HG02610 (cell line): ENCODE results near the gene TTYH2.
A peak's percentile ranks its signal among the peaks of the same experiment; 100 is the strongest.

ENCODE experiments used
- ATAC-seq: cut with Tn5 transposase; IDR thresholded peaks from one replicate; pipeline ENCODE4 v1.9.1; 2021; ENCODE audit warnings: mild to moderate bottlenecking, moderate library complexity; ENCODE audit not compliant: unreplicated experiment

TTYH2 gene

DNA sequence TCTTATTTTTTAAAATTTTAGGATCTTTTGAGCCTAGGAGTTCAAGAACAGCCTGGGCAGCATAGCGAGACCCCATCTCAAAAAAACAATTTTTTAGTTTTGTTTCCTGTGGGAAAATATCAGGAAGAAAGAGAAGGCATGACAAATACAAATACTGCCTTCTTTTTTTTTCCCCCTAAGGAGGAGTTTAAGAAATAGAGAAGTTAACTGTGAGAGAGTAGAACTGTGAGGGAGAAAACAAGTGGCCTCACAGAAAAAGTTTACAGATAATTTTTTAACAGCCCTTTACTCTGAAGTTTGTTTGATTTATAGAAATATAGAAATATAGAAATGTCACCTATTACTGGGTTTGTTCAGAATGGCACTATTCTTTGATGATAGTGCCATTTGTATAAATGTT is 21.1 kb downstream of the TTYH2 start:
- ATAC-seq: no peak

DNA sequence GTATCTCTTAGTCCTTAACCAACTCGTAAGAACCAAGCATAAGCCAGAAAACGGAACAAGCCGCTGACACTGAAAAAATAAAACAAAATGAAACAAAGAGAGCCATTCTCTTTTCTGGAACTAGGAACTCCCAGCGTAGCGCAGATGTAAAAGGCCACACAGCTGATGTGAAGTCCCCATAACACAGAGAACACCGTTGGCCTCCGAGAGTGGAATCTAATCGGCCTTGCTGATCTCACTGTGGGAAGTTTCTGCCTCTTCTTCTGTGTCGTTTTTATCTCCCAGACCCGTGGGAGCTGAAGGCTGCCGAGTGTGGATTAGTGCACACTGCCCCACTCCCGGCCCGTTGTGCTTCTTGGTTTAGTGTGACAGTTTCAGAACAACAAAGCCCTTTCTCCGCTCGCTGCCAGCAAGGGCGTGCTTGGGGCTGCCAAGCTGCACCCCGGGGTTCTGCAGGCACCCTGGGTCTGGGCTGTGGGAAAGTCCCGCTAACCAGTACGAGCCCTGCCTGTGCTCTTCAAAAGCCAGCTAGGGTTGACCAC is 21.7 kb downstream of the TTYH2 start:
- peak; percentile 41 for ATAC-seq

DNA sequence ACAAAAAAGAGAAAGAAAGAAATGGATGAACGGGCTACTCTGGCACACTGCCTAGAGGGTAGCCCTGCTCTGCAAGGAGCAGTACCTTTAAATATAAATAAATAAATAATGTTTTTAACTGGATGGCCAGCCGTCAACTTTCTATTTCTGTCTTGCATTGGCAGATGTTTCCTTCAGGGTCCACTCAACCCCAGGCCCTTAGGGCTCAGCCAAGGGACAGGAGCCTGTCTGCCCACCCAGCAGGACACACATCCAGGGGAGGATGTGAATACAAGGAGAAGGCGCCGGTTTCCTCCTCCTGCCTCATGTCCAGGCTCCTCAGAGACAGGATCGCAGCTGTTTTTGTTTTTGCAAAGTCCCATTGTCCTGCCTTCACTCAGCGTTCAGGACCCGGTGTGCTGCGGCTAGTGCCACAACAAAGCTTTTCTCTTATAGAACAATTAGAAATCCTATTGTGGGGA is 22.6 kb downstream of the TTYH2 start:
- no peak for ATAC-seq

DNA sequence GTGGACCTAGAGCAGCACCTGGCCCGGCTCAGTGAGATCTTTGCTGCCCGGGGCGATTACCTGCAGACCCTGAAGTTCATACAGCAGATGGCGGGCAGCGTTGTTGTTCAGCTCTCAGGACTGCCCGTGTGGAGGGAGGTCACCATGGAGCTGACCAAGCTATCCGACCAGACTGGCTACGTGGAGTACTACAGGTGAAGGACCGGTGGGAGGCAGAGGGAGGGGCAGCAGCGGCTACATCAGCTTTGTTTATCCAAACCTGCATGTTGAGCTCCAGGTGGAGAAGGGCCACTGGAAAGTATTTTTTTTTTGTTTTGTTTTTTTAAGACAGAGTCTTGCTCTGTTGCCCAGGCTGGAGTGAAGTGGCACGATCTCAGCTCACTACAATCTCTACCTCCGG is 23.9 kb downstream of the TTYH2 start:
- no peak for ATAC-seq

DNA sequence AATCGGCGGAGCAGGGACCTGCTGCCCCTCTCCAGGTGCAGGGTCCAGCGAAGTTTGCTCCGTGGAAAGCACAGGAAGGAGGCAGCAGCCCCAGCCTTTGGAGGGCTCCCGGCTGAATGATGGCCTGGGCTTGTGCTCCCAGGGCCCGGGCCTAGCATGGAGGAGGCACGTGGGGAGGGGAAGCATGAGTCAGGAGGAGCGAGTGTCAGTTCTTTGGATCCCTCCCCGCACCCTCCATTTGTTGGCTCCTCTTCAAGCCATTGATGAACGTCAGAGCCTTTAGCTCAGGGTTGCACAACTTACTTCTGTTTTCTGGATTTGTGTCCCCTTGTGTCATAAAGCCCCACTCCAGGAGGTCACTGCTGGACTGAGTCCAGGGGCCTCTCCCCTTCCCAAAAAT is 25.8 kb downstream of the TTYH2 start:
- no peak for ATAC-seq

DNA sequence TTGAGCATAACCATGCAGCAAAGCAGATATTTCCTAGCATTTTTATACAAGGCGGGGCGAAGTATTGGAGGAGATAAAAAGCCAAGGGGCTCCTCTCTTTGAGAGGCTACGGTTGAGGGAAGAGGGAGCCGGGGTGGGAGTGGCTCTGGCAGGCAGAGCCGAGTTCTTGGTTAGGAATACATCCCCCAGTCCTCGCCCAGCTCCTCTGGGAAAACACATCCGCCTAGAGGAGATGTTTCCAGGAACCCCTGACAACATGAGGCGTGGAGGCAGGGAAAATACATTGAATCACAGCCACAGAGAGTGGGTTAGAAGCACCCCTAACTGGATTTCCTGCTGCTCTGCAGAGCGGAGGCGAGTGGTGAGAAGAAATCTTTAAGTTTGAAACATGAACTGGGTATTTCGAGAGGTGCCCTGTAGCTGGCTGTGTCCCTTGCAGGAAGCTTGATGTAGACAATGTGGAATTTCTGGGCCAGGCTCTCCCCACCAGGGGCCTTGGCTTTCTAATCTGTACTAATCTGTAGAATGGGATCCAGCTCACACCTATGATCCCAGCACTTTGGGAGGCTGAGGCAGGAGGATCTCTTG is 27.3 kb downstream of the TTYH2 start:
- no peak for ATAC-seq

DNA sequence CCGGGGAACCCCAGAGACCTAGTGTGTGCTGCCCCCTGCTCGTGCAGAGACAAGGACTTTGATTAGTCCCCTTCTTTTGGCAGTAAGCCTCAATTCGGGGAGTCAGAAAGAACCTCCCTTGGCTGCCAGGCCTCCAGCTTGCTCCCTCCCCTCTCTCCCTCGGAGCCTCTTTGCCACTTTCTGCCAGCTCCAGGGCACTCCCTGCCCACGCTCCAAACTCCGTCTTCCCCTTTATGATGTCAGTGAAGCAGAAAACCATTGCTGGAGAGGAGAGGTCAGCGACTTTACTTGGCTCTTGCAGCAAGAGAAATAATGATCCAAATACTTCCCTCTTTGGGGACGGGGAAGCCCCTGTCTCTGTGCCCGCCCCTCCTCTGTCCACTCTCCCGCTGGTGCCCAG is 28.1 kb downstream of the TTYH2 start:
- no peak for ATAC-seq

DNA sequence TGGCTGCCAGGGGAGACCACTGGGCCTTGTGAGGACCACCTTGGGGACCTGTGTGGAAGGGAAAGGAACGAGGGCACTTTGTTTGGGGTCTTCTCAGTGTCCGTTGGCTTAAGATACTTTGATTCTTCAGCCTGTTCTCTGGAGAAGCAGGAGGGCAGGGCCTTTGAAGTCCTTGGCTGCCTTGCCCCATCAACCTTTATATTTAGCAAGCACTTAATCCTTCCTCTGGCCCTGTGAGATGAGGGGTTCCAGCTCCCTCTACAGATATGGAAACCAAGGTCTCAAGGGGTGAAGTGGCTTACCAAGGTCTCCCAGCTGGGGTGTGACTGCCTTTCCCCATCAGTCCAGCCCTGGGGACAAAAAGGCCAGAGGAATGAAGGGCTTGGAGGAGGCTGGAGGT is 28.5 kb downstream of the TTYH2 start:
- ATAC-seq: no peak

DNA sequence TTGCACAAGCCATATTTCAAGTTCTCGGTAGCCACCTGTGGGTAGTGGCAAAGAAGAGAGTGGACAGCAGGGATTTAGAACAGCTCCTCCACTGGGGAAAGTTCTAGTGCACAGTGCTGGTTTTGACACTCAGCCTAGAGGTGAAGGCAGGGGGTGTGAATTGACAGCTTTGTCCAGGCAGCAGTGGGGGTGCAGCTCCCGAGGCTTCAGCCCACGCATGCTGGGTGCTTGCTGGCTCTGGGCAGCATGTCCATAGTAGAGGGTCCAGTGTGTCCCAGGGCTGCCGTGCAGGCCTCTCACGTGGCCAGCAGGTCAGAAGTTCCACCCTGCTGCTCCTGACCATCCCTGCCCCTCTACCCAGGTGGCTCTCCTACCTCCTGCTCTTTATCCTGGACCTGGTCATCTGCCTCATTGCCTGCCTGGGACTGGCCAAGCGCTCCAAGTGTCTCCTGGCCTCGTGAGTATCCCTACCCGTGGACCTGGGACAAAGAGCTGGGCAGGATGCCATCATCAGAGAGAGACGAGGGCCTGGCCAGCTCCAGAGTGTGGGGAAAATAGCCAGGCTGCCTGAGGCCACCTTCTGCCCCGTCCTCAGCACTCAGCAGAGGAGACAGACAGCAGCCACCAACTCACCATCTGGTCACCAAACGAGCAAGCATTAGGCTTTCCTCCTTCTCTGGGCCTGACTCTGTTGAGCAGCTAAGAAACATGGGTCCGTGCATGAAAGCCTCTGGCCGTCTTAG is 29.8 kb downstream of the TTYH2 start:
- no peak for ATAC-seq

DNA sequence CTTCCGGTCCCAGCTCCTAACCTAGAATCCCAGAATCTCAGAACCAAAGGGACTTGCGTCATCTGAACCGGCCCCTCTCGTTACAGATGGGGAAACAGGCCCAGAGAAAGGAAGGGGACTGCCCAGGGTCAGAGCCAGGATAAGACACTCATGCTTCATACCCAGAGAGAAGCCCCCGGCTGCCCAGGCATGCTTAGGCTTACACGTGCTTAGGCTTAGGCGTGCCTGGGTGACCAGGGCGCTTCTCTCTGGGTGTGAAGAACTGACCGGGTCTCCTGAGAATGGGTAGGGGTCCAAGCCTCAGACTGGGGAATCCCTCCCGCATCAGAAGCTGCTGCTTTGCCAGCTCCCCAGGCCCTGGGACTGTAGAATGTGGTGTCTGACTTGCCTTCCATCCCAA is 30.8 kb downstream of the TTYH2 start:
- no peak for ATAC-seq

DNA sequence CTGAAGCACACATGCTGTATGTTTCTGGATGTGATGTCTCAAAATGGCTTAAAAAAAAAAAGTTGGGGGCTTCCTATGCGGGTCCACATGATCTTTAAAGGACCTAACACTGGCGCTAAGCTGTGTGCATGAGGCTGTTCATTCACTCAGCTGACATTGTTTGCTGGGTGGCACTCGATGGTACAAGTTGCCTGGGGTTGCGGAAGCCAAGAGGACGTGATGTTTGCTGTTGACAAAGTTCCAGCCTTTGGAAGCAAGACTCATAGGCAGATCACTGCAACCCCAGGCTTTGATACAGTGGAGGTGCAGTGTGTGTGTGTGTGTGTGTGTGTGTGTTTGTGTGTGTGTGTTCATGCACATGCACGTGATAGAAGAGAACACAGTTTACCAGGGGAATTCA is 31.2 kb downstream of the TTYH2 start:
- ATAC-seq: no peak

DNA sequence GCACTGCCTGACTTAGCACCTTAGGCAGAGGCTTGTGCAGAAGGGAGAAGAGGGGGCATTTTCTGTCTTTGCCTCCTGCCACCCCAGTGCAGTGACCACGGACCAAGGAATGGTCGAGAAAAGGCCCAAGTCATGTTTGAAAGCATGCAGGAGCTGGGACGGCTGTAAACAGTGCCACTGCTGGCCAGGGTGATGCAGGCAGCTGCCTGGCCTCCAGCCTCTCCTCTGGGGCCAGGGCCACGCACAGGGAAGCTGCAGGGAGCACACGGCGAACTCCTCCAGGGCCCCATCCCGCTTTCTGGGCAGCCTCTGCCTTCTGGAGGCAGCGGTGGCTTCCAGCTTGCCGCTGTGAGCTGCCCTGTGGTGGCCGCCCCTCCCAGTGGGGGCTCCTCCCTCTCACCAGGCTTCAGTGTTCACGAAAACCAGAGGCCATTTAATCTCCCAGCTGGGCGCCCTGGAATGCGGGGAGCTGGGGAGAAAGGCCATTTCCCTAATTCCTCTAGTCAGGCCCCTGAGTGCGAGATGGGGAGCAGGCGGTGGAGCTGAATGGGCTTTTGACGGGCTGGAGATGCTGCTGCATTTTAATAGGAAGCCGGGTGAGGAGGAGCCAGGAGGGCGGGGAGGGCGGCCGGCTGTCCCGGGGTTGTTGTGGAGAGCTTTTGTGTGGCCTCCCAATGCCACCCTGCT is 31.9 kb downstream of the TTYH2 start:
- ATAC-seq: no peak

DNA sequence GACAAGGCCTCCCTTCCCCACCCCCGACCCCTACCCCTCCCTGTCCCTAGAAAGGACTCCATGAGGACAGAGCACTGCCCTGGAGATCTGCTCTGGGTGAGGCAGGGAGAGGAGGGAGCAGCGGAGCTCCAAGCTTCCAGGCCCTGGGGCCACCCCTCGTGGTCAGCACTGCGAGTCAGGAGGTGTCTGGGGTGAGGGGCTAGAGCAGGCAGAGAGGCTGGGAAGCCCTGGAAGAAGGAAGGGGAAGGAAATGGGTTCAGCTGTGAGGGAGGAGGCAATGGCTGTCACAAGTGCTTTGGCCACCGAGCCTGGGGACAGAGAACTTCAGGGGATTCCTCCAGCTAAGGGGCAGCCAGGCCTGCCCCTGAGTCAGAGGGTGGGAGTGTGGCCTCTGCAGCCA is 32.5 kb downstream of the TTYH2 start:
- ATAC-seq: no peak

DNA sequence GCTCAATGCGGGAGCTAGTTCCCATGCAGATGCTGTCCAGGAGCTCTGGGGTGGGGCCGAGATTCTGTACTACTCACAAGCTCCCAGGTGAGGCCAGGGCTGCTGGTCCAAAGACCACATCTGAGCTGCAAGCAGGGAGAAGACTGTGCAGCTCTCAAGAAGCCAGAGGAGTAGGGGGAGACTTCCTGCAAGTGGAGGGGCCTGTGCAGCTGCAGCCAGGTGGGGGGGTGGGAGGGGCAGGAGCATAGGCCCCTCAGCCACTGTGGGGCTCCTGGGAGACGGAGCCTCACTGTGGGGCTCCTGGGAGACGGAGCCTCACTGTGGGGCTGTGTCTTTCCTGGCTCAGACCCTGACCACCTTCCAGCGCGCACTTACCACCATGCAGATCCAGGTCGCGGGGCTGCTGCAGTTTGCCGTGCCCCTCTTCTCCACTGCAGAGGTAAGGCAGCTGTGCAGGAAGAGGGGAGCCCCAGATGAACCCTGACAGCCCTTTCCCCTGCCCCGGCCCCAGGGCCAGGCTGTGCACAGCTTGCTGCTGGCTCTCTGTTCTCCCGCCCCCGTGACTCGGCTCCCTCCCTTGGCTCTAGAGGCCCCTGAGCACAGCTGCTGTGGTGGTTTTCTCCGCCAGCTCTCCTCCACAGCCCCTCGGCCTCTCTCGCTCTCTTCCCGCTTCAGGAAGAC is 36.4 kb downstream of the TTYH2 start:
- ATAC-seq: no peak

DNA sequence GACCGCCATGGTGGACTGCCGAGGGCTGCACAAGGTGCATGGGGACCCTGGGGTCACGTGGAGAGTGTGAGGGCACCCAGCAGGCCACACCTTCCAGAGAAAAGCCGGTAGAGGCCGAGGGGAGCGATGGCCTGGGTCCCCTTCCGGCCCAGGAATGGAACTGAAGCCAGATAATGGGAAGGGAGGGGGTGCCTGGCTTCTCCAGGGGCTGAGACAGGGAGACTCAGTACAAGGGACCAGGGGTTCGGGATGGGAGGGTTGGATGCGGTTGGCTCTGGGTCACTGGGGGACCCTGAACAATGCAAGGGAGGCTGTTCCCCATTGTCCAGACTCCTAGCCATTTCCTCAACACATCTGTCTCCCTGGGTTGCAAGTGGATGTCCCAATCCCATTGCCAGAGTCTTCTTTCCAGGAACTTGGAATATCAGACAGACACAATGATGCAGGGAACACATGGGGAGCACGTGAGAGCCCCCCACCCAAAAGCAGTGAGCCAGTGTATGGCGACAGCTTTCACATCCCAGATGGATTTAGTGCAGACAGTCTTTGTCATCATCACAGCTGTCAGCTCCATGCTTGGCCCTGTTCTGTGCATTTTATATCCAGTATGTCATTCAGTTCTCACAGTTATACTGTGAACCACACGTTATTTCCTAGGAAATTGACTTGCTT is 37.1 kb downstream of the TTYH2 start:
- no peak for ATAC-seq

DNA sequence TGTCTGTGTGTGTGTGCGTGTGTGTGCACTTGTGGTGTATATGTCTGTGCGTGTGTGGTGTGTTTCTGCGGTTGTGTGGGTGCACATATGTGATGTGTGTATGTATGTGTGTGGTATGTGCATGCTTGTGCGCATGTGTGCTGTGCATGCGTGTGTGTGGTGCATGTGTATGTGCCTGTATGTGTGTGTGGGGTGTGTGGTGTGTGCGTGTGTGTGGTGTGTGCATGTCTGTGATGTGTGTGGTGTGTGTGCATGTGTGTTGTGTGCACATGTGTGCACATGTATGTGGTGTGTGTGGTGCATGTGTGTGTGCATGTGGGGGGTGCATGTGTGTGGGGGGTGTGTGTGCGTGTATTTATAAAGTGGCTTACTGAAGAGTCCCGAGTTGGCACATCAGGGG is 37.7 kb downstream of the TTYH2 start:
- ATAC-seq: no peak

DNA sequence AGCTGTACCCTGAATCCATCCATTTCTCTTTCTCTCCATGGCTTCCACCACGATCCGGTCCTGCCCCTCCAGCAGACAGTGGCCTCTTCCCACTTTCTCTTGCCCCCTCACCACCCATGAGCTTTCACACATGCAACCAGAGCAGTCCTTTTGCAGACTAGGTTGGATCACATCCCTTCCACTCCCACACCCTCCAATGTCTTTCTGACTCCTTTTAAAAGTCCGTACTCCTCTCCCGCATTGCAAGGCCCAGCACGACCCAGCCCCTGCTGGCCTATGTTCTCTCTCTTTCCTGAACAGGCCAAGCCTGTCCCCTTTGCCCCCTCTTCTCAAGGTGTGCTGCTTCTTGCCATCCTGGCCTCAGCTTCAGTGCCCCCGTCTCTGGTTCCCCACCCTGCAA is 38.2 kb downstream of the TTYH2 start:
- ATAC-seq: no peak

DNA sequence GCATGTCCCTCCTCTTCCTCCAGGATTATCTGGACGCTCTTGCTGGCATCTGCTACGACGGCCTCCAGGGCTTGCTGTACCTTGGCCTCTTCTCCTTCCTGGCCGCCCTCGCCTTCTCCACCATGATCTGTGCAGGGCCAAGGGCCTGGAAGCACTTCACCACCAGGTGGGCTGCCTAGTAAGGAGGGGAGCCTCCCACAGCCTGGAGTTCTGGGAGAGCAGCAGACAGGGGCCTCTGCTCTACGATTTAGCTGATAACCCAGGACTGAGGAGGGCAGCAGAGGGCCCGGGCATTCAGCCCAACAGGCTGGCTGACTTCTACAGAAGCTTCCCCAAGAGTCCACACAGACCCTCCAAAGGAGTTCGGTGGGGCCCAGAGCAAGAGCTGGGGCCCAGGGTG is 38.8 kb downstream of the TTYH2 start:
- no peak for ATAC-seq

DNA sequence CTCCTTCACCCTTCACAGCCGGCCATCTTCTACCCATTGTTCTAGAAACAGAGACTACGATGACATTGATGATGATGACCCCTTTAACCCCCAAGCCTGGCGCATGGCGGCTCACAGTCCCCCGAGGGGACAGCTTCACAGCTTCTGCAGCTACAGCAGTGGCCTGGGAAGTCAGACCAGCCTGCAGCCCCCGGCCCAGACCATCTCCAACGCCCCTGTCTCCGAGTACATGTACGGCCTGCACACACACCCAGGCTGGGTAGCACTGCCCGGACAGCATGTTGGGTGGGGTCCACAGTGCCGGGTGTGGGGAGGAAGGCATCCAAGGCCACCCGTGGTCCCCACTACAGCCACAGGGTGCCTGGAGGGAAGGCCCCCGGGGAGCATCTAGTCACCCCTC is 39.7 kb downstream of the TTYH2 start:
- ATAC-seq: no peak

DNA sequence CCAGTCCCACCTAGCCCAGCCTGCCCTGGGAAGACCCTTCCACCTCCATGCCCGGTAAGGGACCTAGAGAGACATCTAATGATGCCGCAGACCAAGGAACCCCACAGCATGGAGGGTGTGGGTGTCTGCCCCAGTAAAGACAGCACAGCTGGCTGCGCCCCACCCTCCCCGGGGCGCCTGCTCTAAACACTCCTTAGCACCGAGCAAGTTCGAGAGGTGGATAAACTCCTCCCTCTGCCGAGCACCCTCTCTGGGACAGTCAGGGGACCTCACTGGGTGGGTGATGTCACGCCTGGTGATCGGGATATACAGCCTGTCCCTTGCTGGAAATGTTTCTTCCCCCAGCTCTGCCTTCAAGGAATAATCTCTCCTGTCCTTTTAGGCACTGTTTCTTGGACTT is 43.9 kb downstream of the TTYH2 start:
- ATAC-seq: no peak
